CD4-positive, alpha-beta T cell (primary cell): ENCODE measurements around the gene ZNF423. TPM values are rescaled to one million over a fixed set of nuclear protein-coding genes. Genes with fewer than 3 reads are reported as not detected.

ENCODE experiments used
- ATAC-seq: fragments of 200-7000 bp; cut with Tn5 transposase; one replicate; pipeline ENCODE4 v1.10.0; 2022; ENCODE audit warnings: mild to moderate bottlenecking; ENCODE audit not compliant: poor library complexity
- CTCF ChIA-PET: fragments of 350-600 bp; sonication (Branson Sonifier 250); formaldehyde crosslinking; loops from one replicate; lab custom pipeline; 2021; ENCODE audit warnings: antibody characterized with exemption, inconsistent platforms; lab: Charles Lee
- POLR2A ChIA-PET: fragments of 350-600 bp; sonication (Branson Sonifier 250); formaldehyde crosslinking; loops from one replicate; lab custom pipeline; 2021; ENCODE audit warnings: antibody characterized with exemption, inconsistent platforms; lab: Charles Lee
- DNase-seq, 14 experiments: peaks; one replicate each; pipeline ENCODE4 v3.0.0-alpha.2; 2013 to 2020; ENCODE audit warnings: mixed read lengths in 2 of 14
- H3K27ac ChIP-seq, 2 donors: one replicate each; pipeline versions ENCODE4 v1.5.1 to v1.7.0; 2013; ENCODE audit warnings: low read length in 2 of 2, low read depth in 1 of 2, mild to moderate bottlenecking in 1 of 2
- H3K27me3 ChIP-seq, 2 experiments: 1 replicate in 1 of 2; 2 replicates in 1 of 2; pipeline versions ENCODE4 v1.6.1 to v1.7.0; 2013; ENCODE audit warnings: low read length in 2 of 2, control low read depth in 1 of 2, mild to moderate bottlenecking in 1 of 2, moderate library complexity in 1 of 2; ENCODE audit not compliant: insufficient read depth in 2 of 2, control insufficient read depth in 1 of 2
- H3K36me3 ChIP-seq: one replicate; pipeline ENCODE4 v1.6.1; 2013; ENCODE audit warnings: low read length, control low read depth; ENCODE audit not compliant: insufficient read depth
- H3K4me1 ChIP-seq: one replicate; pipeline ENCODE4 v1.6.1; 2013; ENCODE audit warnings: low read length, control low read depth; ENCODE audit not compliant: insufficient read depth
- H3K4me3 ChIP-seq: one replicate; pipeline ENCODE4 v1.5.1; 2013; ENCODE audit warnings: mild to moderate bottlenecking, low read length, moderate library complexity
- H3K9me3 ChIP-seq, 2 experiments: 1 replicate in 1 of 2; 2 replicates in 1 of 2; pipeline versions ENCODE4 v1.6.1 to v1.7.0; 2013; ENCODE audit warnings: low read length in 2 of 2, mild to moderate bottlenecking in 2 of 2, control low read depth in 1 of 2, moderate library complexity in 1 of 2; ENCODE audit not compliant: control insufficient read depth in 1 of 2, insufficient read depth in 1 of 2
- H3K27ac Mint-ChIP-seq: one replicate; pipeline ENCODE4 v1.8.0; 2020; ENCODE audit warnings: mixed read lengths
- H3K27me3 Mint-ChIP-seq: one replicate; pipeline ENCODE4 v1.8.0; 2021; ENCODE audit warnings: mixed read lengths
- H3K36me3 Mint-ChIP-seq: one replicate; pipeline ENCODE4 v1.8.0; 2021; ENCODE audit warnings: low read depth, mixed read lengths
- H3K4me1 Mint-ChIP-seq: one replicate; pipeline ENCODE4 v1.8.0; 2021; ENCODE audit warnings: low read depth, mixed read lengths
- H3K4me3 Mint-ChIP-seq: one replicate; pipeline ENCODE4 v1.8.0; 2020; ENCODE audit warnings: mild to moderate bottlenecking, mixed read lengths
- H3K9me3 Mint-ChIP-seq: one replicate; pipeline ENCODE4 v1.8.0; 2020; ENCODE audit warnings: mixed read lengths
- CTCF ChIP-seq: fragments of 200-600 bp; IDR thresholded peaks from one replicate; pipeline ENCODE4 v1.8.0; 2022; ENCODE audit warnings: antibody characterized with exemption, mild to moderate bottlenecking
- intact Hi-C, 2 experiments: fragments of 100-400 bp; cut with DNase I in 1 of 2; cut with micrococcal nuclease in 1 of 2; formaldehyde crosslinking; loops; one replicate each; pipeline versions ENCODE4 v1.15.1 to v1.9.0; 2023 to 2025; cut with DNase I, micrococcal nuclease
- total RNA-seq, 174 experiments: library from RNA in 2 of 174; stranded (reverse) in 2 of 174; gene quantifications; one replicate each; pipeline ENCODE4 v1.2.3 and lab custom pipeline; 2021 to 2026

ZNF423 gene
- total RNA-seq, 2 experiments from 2014 or later: not detected

- H3K27ac ChIP-seq: no peak overlapping the region
- TF ChIP-seq CTCF: no peak
- H3K9me3 ChIP-seq: no peaks in the 10 kb centered on the region
- ATAC-seq (no peak), DNase-seq (peak in 1 of 14 experiments; percentile 12)
- Mint-ChIP-seq H3K4me1 (no peaks in the 10 kb centered on the region), H3K36me3 (no peaks in the 10 kb centered on the region), H3K27me3 (no peaks in the 10 kb centered on the region), H3K9me3 (no peaks in the 10 kb centered on the region), H3K4me3 (no peak overlapping the region), H3K27ac (no peak overlapping the region)
- H3K27me3 ChIP-seq: no peaks in the 10 kb centered on the region
- ChIA-PET POLR2A (no interaction called here), CTCF (no interaction called here)
- intact Hi-C loops: no loop called here
- H3K4me3 ChIP-seq: no peak overlapping the region
- H3K4me1 ChIP-seq: no peaks in the 10 kb centered on the region
- no peaks in the 10 kb centered on the region for H3K36me3 ChIP-seq
Observed at GRCh38 chr16:49478107-49478506, 377.8 kb downstream of the ZNF423 start.

GRCh38 chr16:49477250-49477895 is 378.5 kb downstream of the ZNF423 start:
- CTCF ChIA-PET: no interaction called here

GRCh38 chr16:49474741-49475140 is 381.2 kb downstream of the ZNF423 start:
- Mint-ChIP-seq H3K27me3 (no peaks in the 10 kb centered on the region), H3K27ac (no peak overlapping the region), H3K36me3 (no peaks in the 10 kb centered on the region), H3K4me1 (no peaks in the 10 kb centered on the region), H3K4me3 (no peak overlapping the region), H3K9me3 (no peaks in the 10 kb centered on the region)
- no peak overlapping the region for H3K4me3 ChIP-seq
- TF ChIP-seq CTCF: no peak
- no peaks in the 10 kb centered on the region for H3K27me3 ChIP-seq
- ChIA-PET POLR2A (no interaction called here), CTCF (no interaction called here)
- DNase-seq (peak in 1 of 14 experiments; percentile 10), ATAC-seq (no peak)
- H3K4me1 ChIP-seq: peaks cover 2% of the 10 kb centered on the region
- intact Hi-C loops: no loop called here
- H3K36me3 ChIP-seq: no peaks in the 10 kb centered on the region
- H3K9me3 ChIP-seq: no peaks in the 10 kb centered on the region
- H3K27ac ChIP-seq: no peak overlapping the region

More at GRCh38 chr16:49477250-49477895, 378.5 kb downstream of the ZNF423 start:
- H3K27ac ChIP-seq: no peak overlapping the region
- DNase-seq: no peak
- no peaks in the 10 kb centered on the region for H3K36me3 ChIP-seq
- POLR2A ChIA-PET: no interaction called here
- Mint-ChIP-seq H3K4me3 (no peak overlapping the region), H3K27ac (no peak overlapping the region), H3K27me3 (no peaks in the 10 kb centered on the region), H3K9me3 (no peaks in the 10 kb centered on the region), H3K36me3 (no peaks in the 10 kb centered on the region), H3K4me1 (no peaks in the 10 kb centered on the region)
- H3K27me3 ChIP-seq: no peaks in the 10 kb centered on the region
- H3K4me3 ChIP-seq: no peak overlapping the region
- H3K9me3 ChIP-seq: no peaks in the 10 kb centered on the region
- no peak for ATAC-seq
- no peak for TF ChIP-seq CTCF
- no peaks in the 10 kb centered on the region for H3K4me1 ChIP-seq
- intact Hi-C loops: no loop called here
